Sigmoid colon (tissue), 3 donors: ENCODE measurements around the gene GLS.

Experiments used
- CTCF ChIP-seq, 4 experiments: fragments of 450-650 bp in 3 of 4; fragments of 200-600 bp in 1 of 4; IDR thresholded peaks; one replicate each; pipeline ENCODE4 v1.5.1; 2016 to 2019; ENCODE audit warnings: antibody characterized with exemption in 4 of 4, mild to moderate bottlenecking in 3 of 4, moderate library complexity in 2 of 4
- POLR2A ChIP-seq, 2 donors: fragments of 450-650 bp; IDR thresholded peaks; one replicate each; pipeline ENCODE4 v1.6.1; 2016; ENCODE audit warnings: antibody characterized with exemption in 2 of 2, mild to moderate bottlenecking in 2 of 2, moderate library complexity in 2 of 2

DNA sequence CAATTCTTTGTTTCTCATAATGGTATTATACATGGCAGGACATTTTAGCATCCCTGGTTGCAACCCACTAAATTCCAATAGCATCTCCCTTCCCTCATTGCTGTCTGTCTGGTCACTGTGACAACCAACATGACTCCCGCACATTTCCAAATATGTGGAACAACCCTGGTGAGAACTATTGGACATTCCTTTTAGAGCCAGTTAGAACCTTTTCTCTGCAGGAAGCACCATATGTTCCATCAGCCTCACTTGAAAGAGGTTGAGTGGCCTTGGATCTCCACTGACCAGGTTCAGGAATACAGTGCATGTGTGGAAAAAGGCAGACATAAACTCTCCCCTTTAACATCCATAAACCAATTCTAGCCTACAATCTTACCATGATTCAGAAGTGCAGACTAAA lies 25.9 kb upstream of the GLS start:
- TF ChIP-seq POLR2A (IDR thresholded peaks at IDR 0.05): no peak
- no peak for TF ChIP-seq CTCF (IDR thresholded peaks at IDR 0.05)
